Kidney (tissue), 14 donors: Measurements from ENCODE around the gene MUCL3. TPM values are rescaled to one million over a fixed set of nuclear protein-coding genes. Genes with fewer than 3 reads are reported as not detected.
A peak's percentile ranks its signal among the peaks of the same experiment; 100 is the strongest.

Experiments
- DNase-seq, 5 donors: peaks; one replicate each; pipeline ENCODE4 v3.0.0-alpha.2; 2013 to 2020
- FAIRE-seq: peaks from 2 replicates; lab custom pipeline; 2012; peaks lifted over from hg19 to GRCh38; lab: Jason Lieb, UNC
- H3K27ac ChIP-seq, 2 donors: one replicate each; pipeline ENCODE4 v1.7.0; 2013; ENCODE audit warnings: low read depth in 2 of 2, low read length in 2 of 2, inconsistent platforms in 1 of 2
- H3K27me3 ChIP-seq: one replicate; pipeline ENCODE4 v1.7.1; 2013; ENCODE audit warnings: low read length, inconsistent platforms; ENCODE audit not compliant: control insufficient read depth, insufficient read depth
- H3K36me3 ChIP-seq, 3 donors: one replicate each; pipeline versions ENCODE4 v1.7.0 to v1.7.1; 2013; ENCODE audit warnings: low read length in 3 of 3, control low read depth in 1 of 3, inconsistent platforms in 1 of 3; ENCODE audit not compliant: insufficient read depth in 3 of 3, control insufficient read depth in 2 of 3
- H3K4me1 ChIP-seq, 3 donors: one replicate each; pipeline versions ENCODE4 v1.7.0 to v1.7.1; 2013; ENCODE audit warnings: low read length in 3 of 3, inconsistent platforms in 1 of 3, low read depth in 1 of 3; ENCODE audit not compliant: control insufficient read depth in 2 of 3, insufficient read depth in 2 of 3
- H3K4me3 ChIP-seq, 3 donors: one replicate each; pipeline versions ENCODE4 v1.7.0 to v1.8.1; 2013; ENCODE audit warnings: low read length in 3 of 3, control low read depth in 1 of 3, inconsistent platforms in 1 of 3
- H3K9ac ChIP-seq, 3 donors: one replicate each; pipeline versions ENCODE4 v1.7.0 to v1.7.1; 2013; ENCODE audit warnings: low read length in 3 of 3, control low read depth in 1 of 3, inconsistent platforms in 1 of 3
- H3K9me3 ChIP-seq, 3 donors: one replicate each; pipeline versions ENCODE4 v1.7.0 to v1.7.1; 2013; ENCODE audit warnings: low read length in 3 of 3, control low read depth in 1 of 3, inconsistent platforms in 1 of 3; ENCODE audit not compliant: control insufficient read depth in 2 of 3, insufficient read depth in 1 of 3
- CTCF ChIP-seq: IDR thresholded peaks from 3 replicates; pipeline ENCODE4 v1.5.1; 2012; ENCODE audit warnings: mild to moderate bottlenecking, moderate library complexity, borderline replicate concordance; ENCODE audit not compliant: insufficient read depth; ENCODE audit errors: extremely low read depth
- intact Hi-C: fragments of 100-400 bp; cut with DNase I; formaldehyde crosslinking; loops from one replicate; pipeline ENCODE4 v1.11.1; 2022
- polyA plus RNA-seq: library from polyadenylated mRNA; stranded (reverse); fragments of 350-450 nt; fragmentation: Illumina TruSeq; extraction: RNeasy Lipid Tissue Mini Kit (QIAGEN cat#74804); gene quantifications from one replicate; pipeline ENCODE4 v1.2.3, GENCODE V29; 2014; ENCODE audit warnings: low read depth, low replicate concordance; ENCODE audit not compliant: insufficient read depth
- total RNA-seq: library from RNA; stranded (reverse); fragmentation: NEBNext Ultra II Directional; extraction: Animal tissue kit (Norgen Biotek cat#: 25700); gene quantifications from one replicate; pipeline ENCODE4 v1.2.1, GENCODE V29; 2021
- donor health status: control.
- donor health status: control.
- donor health status: control.
- donor health status: control.
- donor health status: control.
- donor health status: DM: yes; HTN: yes; CAD: no.
- donor health status: Normal renal cell carcinoma (clear cell type).

The MUCL3 gene
- total and polyA plus RNA-seq, 2 donors from 2014 or later, result 0.13 TPM; not detected in 1

- Histone ChIP-seq H3K9me3 (no peaks in the 10 kb centered on the region), H3K36me3 (no peaks in the 10 kb centered on the region), H3K4me3 (peak within 1 kb of the TSS in 1 of 3 donors; percentile 0), H3K4me1 (peaks cover 0 to 4% (median 0%) of the 10 kb centered on the region in 3 donors), H3K9ac (no peak within 1 kb of the TSS), H3K27me3 (no peaks in the 10 kb centered on the region), H3K27ac (no peak within 1 kb of the TSS)
- no peak for DNase-seq
- FAIRE-seq, result no peak
- TF ChIP-seq CTCF, result no peak
- intact Hi-C loops, result no loop called here
These were observed 42.7 kb downstream of the MUCL3 start, which contains the start of gene MUC21 for GRCh38 chr6:30983439-30983838. Gene MUC21 (plus strand): TSS chr6:30983718. CDS start chr6:30983959, 241 bp downstream.

- DNase-seq (no peak), FAIRE-seq (no peak)
- Histone ChIP-seq H3K9ac (no peak overlapping the region), H3K4me3 (no peak overlapping the region), H3K27ac (no peak overlapping the region), H3K36me3 (no peaks in the 10 kb centered on the region), H3K27me3 (no peaks in the 10 kb centered on the region), H3K4me1 (peaks cover 0 to 4% (median 0%) of the 10 kb centered on the region in 3 donors), H3K9me3 (no peaks in the 10 kb centered on the region)
- no peak for TF ChIP-seq CTCF
- intact Hi-C loops, result no loop called here
These were observed 44.7 kb downstream of the MUCL3 start for GRCh38 chr6:30985490-30985889.

GRCh38 chr6:30987304-30987703 lies 46.5 kb downstream of the MUCL3 start:
- H3K9me3 ChIP-seq, result no peaks in the 10 kb centered on the region
- FAIRE-seq (no peak), DNase-seq (no peak)
- H3K9ac ChIP-seq, result no peak overlapping the region
- H3K4me3 ChIP-seq, result no peak overlapping the region
- H3K27me3 ChIP-seq, result no peaks in the 10 kb centered on the region
- intact Hi-C loops, result no loop called here
- no peak overlapping the region for H3K27ac ChIP-seq
- H3K4me1 ChIP-seq, result peaks cover 0 to under 1% (median 0%) of the 10 kb centered on the region in 3 donors
- no peaks in the 10 kb centered on the region for H3K36me3 ChIP-seq
- no peak for TF ChIP-seq CTCF

GRCh38 chr6:30988209-30988825 lies 47.5 kb downstream of the MUCL3 start:
- FAIRE-seq (no peak), DNase-seq (no peak)
- TF ChIP-seq CTCF, result no peak
- Histone ChIP-seq H3K4me1 (no peaks in the 10 kb centered on the region), H3K36me3 (no peaks in the 10 kb centered on the region), H3K27me3 (no peaks in the 10 kb centered on the region), H3K27ac (no peak overlapping the region), H3K9me3 (no peaks in the 10 kb centered on the region), H3K4me3 (no peak overlapping the region), H3K9ac (no peak overlapping the region)
- intact Hi-C loops, result no loop called here
